Activated CD4-positive, alpha-beta T cell treated with anti-CD3 and anti-CD28 coated beads for 36 hours (primary cell): ENCODE results near the gene HOXD3. TPM values are rescaled to one million over a fixed set of nuclear protein-coding genes. Genes with fewer than 3 reads are reported as not detected.

Source experiments
- ATAC-seq: fragments of 200-7000 bp; cut with Tn5 transposase; one replicate; pipeline ENCODE4 v1.10.0; 2021; ENCODE audit warnings: mild to moderate bottlenecking, moderate library complexity
- CTCF ChIA-PET: fragments of 350-600 bp; sonication (Branson Sonifier 250); formaldehyde crosslinking; loops from one replicate; lab custom pipeline; 2021; ENCODE audit warnings: antibody characterized with exemption; lab: Charles Lee
- POLR2A ChIA-PET: fragments of 350-600 bp; sonication (Branson Sonifier 250); formaldehyde crosslinking; loops from one replicate; lab custom pipeline; 2021; ENCODE audit warnings: antibody characterized with exemption, inconsistent platforms; lab: Charles Lee
- DNase-seq: peaks from one replicate; pipeline ENCODE4 v3.0.0-alpha.2; 2020
- H3K27ac Mint-ChIP-seq: one replicate; pipeline ENCODE4 v1.8.0; 2021; ENCODE audit warnings: mixed read lengths
- H3K27me3 Mint-ChIP-seq: one replicate; pipeline ENCODE4 v1.8.0; 2021; ENCODE audit warnings: mixed read lengths
- H3K36me3 Mint-ChIP-seq: one replicate; pipeline ENCODE4 v1.8.0; 2021; ENCODE audit warnings: low read depth, mixed read lengths
- H3K4me1 Mint-ChIP-seq: one replicate; pipeline ENCODE4 v1.8.0; 2021; ENCODE audit warnings: mixed read lengths
- H3K4me3 Mint-ChIP-seq: one replicate; pipeline ENCODE4 v1.8.0; 2021; ENCODE audit warnings: mild to moderate bottlenecking, moderate library complexity, mixed read lengths
- H3K9me3 Mint-ChIP-seq: one replicate; pipeline ENCODE4 v1.8.0; 2021; ENCODE audit warnings: low read depth, mixed read lengths
- intact Hi-C, 2 experiments: fragments of 100-400 bp; cut with DNase I in 1 of 2; cut with micrococcal nuclease in 1 of 2; formaldehyde crosslinking; loops; one replicate each; pipeline versions ENCODE4 v1.14.2 to v1.15.1; 2022 to 2024; cut with DNase I, micrococcal nuclease
- microRNA-seq: library from miRNA; unstranded; fragments of <30 nt; microRNA quantifications from one replicate; pipeline ENCODE4 v1.2.0, GENCODE V29; 2021; ENCODE audit warnings: borderline replicate concordance
- total RNA-seq, 2 experiments: library from RNA; stranded (reverse); gene quantifications; one replicate each; pipeline ENCODE4 v1.2.3, GENCODE V29; 2021

The HOXD3 gene
- total RNA-seq, 2 experiments from 2014 or later = not detected

DNA sequence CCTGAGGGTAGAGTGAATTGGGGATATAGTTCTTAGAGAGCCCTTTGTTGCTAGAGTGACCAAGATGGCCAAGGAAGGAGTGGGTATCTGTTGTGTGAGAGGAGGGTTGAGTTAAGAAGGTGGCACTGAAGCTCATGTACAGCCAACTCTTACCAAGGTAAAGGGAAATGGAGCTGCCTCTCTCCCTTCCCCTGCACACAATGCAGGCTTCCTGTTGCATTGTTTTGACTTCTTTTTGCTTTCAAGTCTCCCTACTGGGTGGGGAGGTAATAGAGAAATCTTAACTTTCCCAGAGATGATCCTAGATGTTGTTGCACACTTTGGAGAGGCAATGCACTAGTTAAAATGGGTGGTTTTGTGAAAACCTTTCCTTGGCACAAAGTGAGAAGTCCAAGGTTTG is 55.2 kb downstream of the HOXD3 start:
- no peaks in the 10 kb centered on the region for H3K9me3 Mint-ChIP-seq
- no peak overlapping the region for H3K27ac Mint-ChIP-seq
- CTCF ChIA-PET = interaction anchor here (1.9 kb wide), 1 partner anchor 29 kb away, joined by 5 read pairs; no protein-coding TSS in a partner anchor
- POLR2A ChIA-PET = no interaction called here
- no peak overlapping the region for H3K4me3 Mint-ChIP-seq
- H3K36me3 Mint-ChIP-seq = no peaks in the 10 kb centered on the region
- no peak for ATAC-seq
- H3K27me3 Mint-ChIP-seq = peaks cover 17% of the 10 kb centered on the region
- no peaks in the 10 kb centered on the region for H3K4me1 Mint-ChIP-seq
- intact Hi-C loops = no loop called here
- no peak for DNase-seq

DNA sequence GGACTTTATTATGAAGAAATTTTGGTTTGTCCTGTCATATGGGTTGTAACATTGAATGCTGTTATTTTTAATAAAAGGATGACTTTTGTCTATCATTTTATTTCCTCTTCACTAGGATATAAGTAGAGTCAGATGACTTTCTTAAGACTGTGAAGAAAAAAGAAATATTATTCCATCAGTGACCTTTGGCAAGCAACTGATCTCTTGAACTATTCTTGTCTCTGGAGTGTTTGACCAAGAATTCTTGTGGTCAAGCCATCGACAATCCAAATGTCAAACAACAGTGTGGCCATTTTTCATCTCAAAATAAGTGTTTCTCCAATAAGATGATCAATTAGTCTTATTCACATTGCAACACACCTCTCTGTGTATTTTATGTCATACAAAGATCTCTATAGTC is 56.3 kb downstream of the HOXD3 start:
- Mint-ChIP-seq H3K4me3 (no peak overlapping the region), H3K9me3 (no peaks in the 10 kb centered on the region), H3K27me3 (peaks cover 17% of the 10 kb centered on the region), H3K27ac (no peak overlapping the region), H3K36me3 (no peaks in the 10 kb centered on the region), H3K4me1 (no peaks in the 10 kb centered on the region)
- ATAC-seq = no peak
- intact Hi-C loops = no loop called here
- CTCF ChIA-PET = no interaction called here
- DNase-seq = no peak
- POLR2A ChIA-PET = no interaction called here

Small RNAs within 50 kb of the gene (microRNA-seq; reads per million reads assigned to microRNA genes)
- 2.1 reads per million for gene MIR10B

Other genes starting within 250 kb of the HOXD3 start
- gene LNPK, start 155.0 kb upstream of the HOXD3 start, total RNA-seq = 10 to 100 TPM; 27.3 to 36.0 TPM
- not detected for gene EVX2, start 73.3 kb upstream of the HOXD3 start, total RNA-seq
- not detected for gene HOXD13, start 64.6 kb upstream of the HOXD3 start, total RNA-seq
- gene HOXD12, start 57.5 kb upstream of the HOXD3 start, total RNA-seq = not detected
- gene HOXD11, start 50.0 kb upstream of the HOXD3 start, total RNA-seq = not detected
- not detected for gene HOXD10, start 40.5 kb upstream of the HOXD3 start, total RNA-seq
- gene HOXD9, start 34.6 kb upstream of the HOXD3 start, total RNA-seq = not detected
- gene HOXD8, start 27.6 kb upstream of the HOXD3 start, total RNA-seq = not detected
- not detected for gene HOXD4, start 5.8 kb upstream of the HOXD3 start, total RNA-seq
- gene HOXD1, start 31.4 kb downstream of the HOXD3 start, total RNA-seq = not detected
- 10 to 100 TPM; 22.6 to 28.6 TPM for gene MTX2, start 112.1 kb downstream of the HOXD3 start, total RNA-seq